ENCODE measurements around the gene MED1. TPM values are rescaled to one million over a fixed set of nuclear protein-coding genes. Genes with fewer than 3 reads are reported as not detected.
A peak's percentile ranks its signal among the peaks of the same experiment; 100 is the strongest.
"Not testable (repeated sequence)": the region's sequence is repeated elsewhere in the genome, so short reads cannot be mapped to it uniquely, and the experiment has no call there.

The MED1 gene
- polyA plus RNA-seq, 3 donors, result 5.0 to 9.1 (median 7.6) TPM

DNA sequence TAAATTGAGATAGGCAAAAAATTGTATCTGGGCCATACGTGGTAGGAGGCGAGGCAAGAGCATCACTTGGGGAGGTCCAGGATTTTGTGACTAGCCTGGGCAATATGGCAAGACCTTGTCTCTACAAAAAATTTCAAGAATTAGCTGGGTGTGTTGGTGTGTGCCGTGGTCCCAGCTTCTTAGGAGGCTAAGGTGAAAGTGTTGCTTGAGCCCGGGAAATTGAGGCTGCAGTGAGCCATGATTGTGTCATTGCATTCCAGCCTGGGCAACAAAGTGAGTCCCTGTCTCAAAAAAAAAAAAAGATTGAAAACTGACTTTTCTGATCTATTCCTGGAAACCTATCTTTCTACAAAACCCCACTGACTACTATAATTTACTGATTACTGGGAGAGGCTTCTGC is 36.9 kb upstream of the MED1 start:
- TF ChIP-seq, protein P1, sequence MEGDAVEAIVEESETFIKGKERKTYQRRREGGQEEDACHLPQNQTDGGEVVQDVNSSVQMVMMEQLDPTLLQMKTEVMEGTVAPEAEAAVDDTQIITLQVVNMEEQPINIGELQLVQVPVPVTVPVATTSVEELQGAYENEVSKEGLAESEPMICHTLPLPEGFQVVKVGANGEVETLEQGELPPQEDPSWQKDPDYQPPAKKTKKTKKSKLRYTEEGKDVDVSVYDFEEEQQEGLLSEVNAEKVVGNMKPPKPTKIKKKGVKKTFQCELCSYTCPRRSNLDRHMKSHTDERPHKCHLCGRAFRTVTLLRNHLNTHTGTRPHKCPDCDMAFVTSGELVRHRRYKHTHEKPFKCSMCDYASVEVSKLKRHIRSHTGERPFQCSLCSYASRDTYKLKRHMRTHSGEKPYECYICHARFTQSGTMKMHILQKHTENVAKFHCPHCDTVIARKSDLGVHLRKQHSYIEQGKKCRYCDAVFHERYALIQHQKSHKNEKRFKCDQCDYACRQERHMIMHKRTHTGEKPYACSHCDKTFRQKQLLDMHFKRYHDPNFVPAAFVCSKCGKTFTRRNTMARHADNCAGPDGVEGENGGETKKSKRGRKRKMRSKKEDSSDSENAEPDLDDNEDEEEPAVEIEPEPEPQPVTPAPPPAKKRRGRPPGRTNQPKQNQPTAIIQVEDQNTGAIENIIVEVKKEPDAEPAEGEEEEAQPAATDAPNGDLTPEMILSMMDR (IDR thresholded peaks at IDR 0.05), result no peak
- peak overlapping the region in 1 of 7 donors; percentile 39 for H3K27ac Mint-ChIP-seq
- no peak overlapping the region for H2AFZ ChIP-seq (ENCODE audit: insufficient read depth, low read depth, low read length, poor library complexity, severe bottlenecking)

DNA sequence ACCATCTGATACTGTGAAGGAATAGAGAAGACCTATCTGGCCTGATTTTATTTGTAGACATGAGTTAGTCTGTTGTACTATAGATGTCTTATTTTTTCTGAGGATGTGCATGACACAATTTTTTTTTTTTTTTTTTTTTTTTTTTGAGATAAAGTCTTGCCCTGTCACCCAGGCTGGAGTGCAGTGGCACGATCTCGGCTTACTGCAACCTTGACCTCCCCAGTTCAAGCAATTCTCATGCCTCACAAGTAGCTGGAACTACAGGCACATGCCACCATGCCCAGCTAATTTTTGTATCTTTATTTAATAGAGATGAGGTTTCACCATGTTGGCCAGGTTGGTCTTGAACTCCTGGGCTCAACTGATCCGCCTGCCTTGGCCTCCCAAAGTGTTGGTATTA is 36.4 kb upstream of the MED1 start:
- not testable (repeated sequence) for H3K4me1 Mint-ChIP-seq; H3K4me2 ChIP-seq (replicated peaks; ENCODE audit: extremely low read depth, low read length, poor library complexity, severe bottlenecking)
- peaks cover 27 to 80% of the 10 kb centered on the region in 2 donors for H3K36me3 Mint-ChIP-seq

More for the DNA sequence above, 36.9 kb upstream of the MED1 start:
- WGBS (ENCODE audit: insufficient coverage), result 96% methylated on average over 4 of the region's 4 CpGs
- intact Hi-C loops (cut with micrococcal nuclease), result no loop called here
- Histone ChIP-seq H3K79me2 (ENCODE audit: insufficient read depth, low read length) (peaks cover 38% of the 10 kb centered on the region), H3K36me3 (replicated peaks in 1 of 2; ENCODE audit: control insufficient read depth in 1 of 2, insufficient read depth in 2 of 2, low read length in 2 of 2) (peaks cover 36 to 86% of the 10 kb centered on the region in 2 donors), H3K27ac (ENCODE audit: low read depth in 1 of 2, low read length in 2 of 2) (no peak overlapping the region), H3K9ac (ENCODE audit: insufficient read depth, low read length, poor library complexity, severe bottlenecking) (no peak overlapping the region), H3K4me3 (replicated peaks in 1 of 3; ENCODE audit: low read depth in 2 of 3, low read length in 3 of 3) (no peak overlapping the region), H3K4me1 (ENCODE audit: control insufficient read depth in 1 of 2, insufficient read depth in 2 of 2, low read length in 2 of 2) (no peaks in the 10 kb centered on the region), H3K9me3 (replicated peaks in 1 of 2; ENCODE audit: control insufficient read depth in 1 of 2, insufficient read depth in 1 of 2, low read length in 2 of 2) (no peaks in the 10 kb centered on the region), H3K4me2 (replicated peaks; ENCODE audit: extremely low read depth, low read length, poor library complexity, severe bottlenecking) (no peak overlapping the region), H3K27me3 (ENCODE audit: control insufficient read depth in 2 of 2, insufficient read depth in 2 of 2, low read length in 2 of 2) (no peaks in the 10 kb centered on the region), H4K20me1 (ENCODE audit: insufficient read depth, low read length) (peaks cover 34% of the 10 kb centered on the region)
- Mint-ChIP-seq H3K4me3 (no peak overlapping the region), H3K36me3 (peaks cover 31 to 80% of the 10 kb centered on the region in 2 donors), H3K9me3 (no peaks in the 10 kb centered on the region), H3K27me3 (ENCODE audit: low read depth in 3 of 3) (peaks cover 0 to 2% (median 0%) of the 10 kb centered on the region in 3 donors), H3K4me1 (no peaks in the 10 kb centered on the region)
- no peak for DNase-seq

More for the DNA sequence above, 36.4 kb upstream of the MED1 start:
- H3K27me3 Mint-ChIP-seq (ENCODE audit: low read depth in 3 of 3); H3K4me3 ChIP-seq (replicated peaks in 1 of 3; ENCODE audit: low read depth in 2 of 3, low read length in 3 of 3); DNase-seq; H3K27ac Mint-ChIP-seq; H3K4me3 Mint-ChIP-seq; H3K27me3 ChIP-seq (ENCODE audit: control insufficient read depth in 2 of 2, insufficient read depth in 2 of 2, low read length in 2 of 2); H3K4me1 ChIP-seq (ENCODE audit: control insufficient read depth in 1 of 2, insufficient read depth in 2 of 2, low read length in 2 of 2); H2AFZ ChIP-seq (ENCODE audit: insufficient read depth, low read depth, low read length, poor library complexity, severe bottlenecking); intact Hi-C loops (cut with micrococcal nuclease); H3K9ac ChIP-seq (ENCODE audit: insufficient read depth, low read length, poor library complexity, severe bottlenecking); H3K9me3 Mint-ChIP-seq; H3K27ac ChIP-seq (ENCODE audit: low read depth in 1 of 2, low read length in 2 of 2); H3K9me3 ChIP-seq (replicated peaks in 1 of 2; ENCODE audit: control insufficient read depth in 1 of 2, insufficient read depth in 1 of 2, low read length in 2 of 2): not testable (repeated sequence)
- H3K79me2 ChIP-seq (ENCODE audit: insufficient read depth, low read length), result peaks cover 42% of the 10 kb centered on the region
- H4K20me1 ChIP-seq (ENCODE audit: insufficient read depth, low read length), result peaks cover 34% of the 10 kb centered on the region
- no CpG with 5 or more reads among the region's 3 CpGs for WGBS (ENCODE audit: insufficient coverage)
- peaks cover 32 to 86% of the 10 kb centered on the region in 2 donors for H3K36me3 ChIP-seq (replicated peaks in 1 of 2; ENCODE audit: control insufficient read depth in 1 of 2, insufficient read depth in 2 of 2, low read length in 2 of 2)

All from CD14-positive monocyte (primary cell).